Measurements from ENCODE around the gene USP21. TPM values are rescaled to one million over a fixed set of nuclear protein-coding genes. Genes with fewer than 3 reads are reported as not detected.
"Not testable (repeated sequence)": the region's sequence is repeated elsewhere in the genome, so short reads cannot be mapped to it uniquely, and the experiment has no call there.

USP21 gene, protein sequence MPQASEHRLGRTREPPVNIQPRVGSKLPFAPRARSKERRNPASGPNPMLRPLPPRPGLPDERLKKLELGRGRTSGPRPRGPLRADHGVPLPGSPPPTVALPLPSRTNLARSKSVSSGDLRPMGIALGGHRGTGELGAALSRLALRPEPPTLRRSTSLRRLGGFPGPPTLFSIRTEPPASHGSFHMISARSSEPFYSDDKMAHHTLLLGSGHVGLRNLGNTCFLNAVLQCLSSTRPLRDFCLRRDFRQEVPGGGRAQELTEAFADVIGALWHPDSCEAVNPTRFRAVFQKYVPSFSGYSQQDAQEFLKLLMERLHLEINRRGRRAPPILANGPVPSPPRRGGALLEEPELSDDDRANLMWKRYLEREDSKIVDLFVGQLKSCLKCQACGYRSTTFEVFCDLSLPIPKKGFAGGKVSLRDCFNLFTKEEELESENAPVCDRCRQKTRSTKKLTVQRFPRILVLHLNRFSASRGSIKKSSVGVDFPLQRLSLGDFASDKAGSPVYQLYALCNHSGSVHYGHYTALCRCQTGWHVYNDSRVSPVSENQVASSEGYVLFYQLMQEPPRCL
- 10 to 100 TPM; 49.0 to 52.6 (median 52.5) TPM for polyA plus RNA-seq (ENCODE audit: insufficient read length in 3 of 3)
- long read RNA-seq, donor 1, partial matches to known transcripts: 6 of 10 reads
- long read RNA-seq, donor 1, other reads (novel, unspliced or antisense): 0 of 10 reads
- long read RNA-seq, donor 2, partial matches to known transcripts: 10 of 15 reads
- long read RNA-seq, donor 2, other reads (novel, unspliced or antisense): 0 of 15 reads
- long read RNA-seq, donor 3, transcript USP21-201 (13 exons, 2,195 nt): major isoform, 6 of 15 reads
- long read RNA-seq, donor 3, partial matches to known transcripts: 6 of 15 reads
- long read RNA-seq, donor 3, other reads (novel, unspliced or antisense): 0 of 15 reads
- long read RNA-seq, donor 4, transcript USP21-201 (13 exons, 2,195 nt): major isoform, 5 of 24 reads
- long read RNA-seq, donor 4, partial matches to known transcripts: 16 of 24 reads
- long read RNA-seq, donor 4, other reads (novel, unspliced or antisense): 0 of 24 reads
- long read RNA-seq, donor 5, partial matches to known transcripts: 0 of 3 reads
- long read RNA-seq, donor 5, other reads (novel, unspliced or antisense): 0 of 3 reads
- long read RNA-seq, donor 6, transcript USP21-201 (13 exons, 2,195 nt): major isoform, 5 of 24 reads
- long read RNA-seq, donor 6, partial matches to known transcripts: 18 of 24 reads
- long read RNA-seq, donor 6, other reads (novel, unspliced or antisense): 0 of 24 reads
- long read RNA-seq, donor 7, transcript USP21-201 (13 exons, 2,195 nt): major isoform, 9 of 11 reads
- long read RNA-seq, donor 7, partial matches to known transcripts: 0 of 11 reads
- long read RNA-seq, donor 7, other reads (novel, unspliced or antisense): 0 of 11 reads
- long read RNA-seq, donor 8, partial matches to known transcripts: 0 of 4 reads
- long read RNA-seq, donor 8, other reads (novel, unspliced or antisense): 0 of 4 reads
- long read RNA-seq, donor 9, transcript USP21-201 (13 exons, 2,195 nt): major isoform, 6 of 14 reads
- long read RNA-seq, donor 9, partial matches to known transcripts: 7 of 14 reads
- long read RNA-seq, donor 9, other reads (novel, unspliced or antisense): 0 of 14 reads
- long read RNA-seq, donor 10, transcript USP21-201 (13 exons, 2,195 nt): major isoform, 8 of 23 reads
- long read RNA-seq, donor 10, partial matches to known transcripts: 13 of 23 reads
- long read RNA-seq, donor 10, other reads (novel, unspliced or antisense): 0 of 23 reads
- long read RNA-seq, donor 11, partial matches to known transcripts: 0 of 2 reads
- long read RNA-seq, donor 11, other reads (novel, unspliced or antisense): 0 of 2 reads
- long read RNA-seq, donor 12, transcript USP21-201 (13 exons, 2,195 nt): major isoform, 8 of 23 reads
- long read RNA-seq, donor 12, transcript USP21-203 (14 exons, 2,342 nt): minor isoform, 6 of 23 reads
- long read RNA-seq, donor 12, partial matches to known transcripts: 9 of 23 reads
- long read RNA-seq, donor 12, other reads (novel, unspliced or antisense): 0 of 23 reads
- long read RNA-seq, donor 13, partial matches to known transcripts: 0 of 2 reads
- long read RNA-seq, donor 13, other reads (novel, unspliced or antisense): 0 of 2 reads
- long read RNA-seq, donor 14: 0 reads
- long read RNA-seq, donor 15, transcript USP21-201 (13 exons, 2,195 nt): major isoform, 7 of 25 reads
- long read RNA-seq, donor 15, partial matches to known transcripts: 15 of 25 reads
- long read RNA-seq, donor 15, other reads (novel, unspliced or antisense): 0 of 25 reads
- long read RNA-seq, donor 16, transcript USP21-201 (13 exons, 2,195 nt): major isoform, 5 of 8 reads
- long read RNA-seq, donor 16, partial matches to known transcripts: 0 of 8 reads
- long read RNA-seq, donor 16, other reads (novel, unspliced or antisense): 0 of 8 reads

DNA sequence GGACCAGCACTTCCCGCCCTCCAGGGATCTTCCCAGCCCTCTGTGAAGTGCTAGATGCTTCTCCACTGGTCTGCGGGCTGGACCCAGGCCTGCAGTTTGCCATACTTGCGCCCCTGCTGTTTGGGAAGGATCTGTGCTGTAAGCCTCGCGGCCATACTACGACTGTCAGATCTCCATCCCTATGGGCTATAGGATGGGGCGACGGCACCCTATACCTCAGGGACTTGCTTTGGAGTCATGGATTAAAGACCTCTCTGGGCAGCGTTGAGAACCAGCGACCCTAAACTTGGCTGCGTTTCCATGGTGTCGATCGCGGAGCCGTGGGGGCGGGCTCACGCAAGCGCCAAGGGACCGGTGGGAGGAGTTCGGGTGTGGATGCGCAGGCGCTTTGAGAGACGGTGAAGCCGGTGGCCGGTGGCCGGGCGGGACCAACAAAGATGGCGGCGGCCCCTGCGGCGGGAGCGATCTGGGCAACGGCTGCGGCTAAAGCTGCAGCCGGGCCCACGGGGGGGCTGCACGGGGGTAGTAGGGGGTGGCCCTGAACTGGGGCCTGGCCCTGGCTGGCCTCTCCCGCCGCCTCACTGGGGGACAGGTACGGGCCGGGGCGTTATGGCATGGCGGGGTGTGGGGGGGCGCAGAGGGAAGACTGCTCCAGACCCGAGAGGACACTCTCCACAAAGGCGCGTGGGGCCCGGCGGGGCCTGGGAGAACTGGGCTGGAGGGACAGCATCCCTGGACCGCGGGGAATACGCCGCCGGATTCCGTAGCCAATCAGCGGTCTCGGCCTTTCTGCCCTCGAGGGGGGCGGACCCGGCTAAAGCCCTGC is at the start of gene USP21:
Gene USP21 (plus strand): TSS at position 414 of the 826 bp plus-strand sequence. CDS start 1,141 bp downstream, outside the sequence.
- DNase-seq: peak; percentile 94

DNA sequence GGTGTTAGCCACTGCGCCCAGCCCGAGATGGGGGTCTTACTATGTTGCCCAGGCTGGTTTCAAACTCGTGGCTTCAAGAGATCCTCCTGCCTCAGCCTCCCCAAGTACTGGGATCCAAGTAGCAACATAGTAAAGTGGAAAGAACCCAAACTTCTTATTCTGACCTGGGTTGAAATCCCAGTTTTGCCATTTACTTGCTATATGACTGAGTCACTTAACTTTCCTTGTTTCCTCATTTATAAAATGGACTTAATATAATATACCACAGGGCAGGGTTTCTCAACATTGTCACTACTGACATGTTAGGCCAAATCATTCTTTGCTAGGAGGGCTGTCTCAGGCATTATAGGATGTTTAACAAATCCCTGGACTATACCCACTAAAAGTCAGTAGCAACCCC is 48.2 kb upstream of the USP21 start:
- DNase-seq: no peak

GRCh38 chr1:161111527-161111926 is 47.8 kb upstream of the USP21 start:
- DNase-seq: no peak

DNA sequence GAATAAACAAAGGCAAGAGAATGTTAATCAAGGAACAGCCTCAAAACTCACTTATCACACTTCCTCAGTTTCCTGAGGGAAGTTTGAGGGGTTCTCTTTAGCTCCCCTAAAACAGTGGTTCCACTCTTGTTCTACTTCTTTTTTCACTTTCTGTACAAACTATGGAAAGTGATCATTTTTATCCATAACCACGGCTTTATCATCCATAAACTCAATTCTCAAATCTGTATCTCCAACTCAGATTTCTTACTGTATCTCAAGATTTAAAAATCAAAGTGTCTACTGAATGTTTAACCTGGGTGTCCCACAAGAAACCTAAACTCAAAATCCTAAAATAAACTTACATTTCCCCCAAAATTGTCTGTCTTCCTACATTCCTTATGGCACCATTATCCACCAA is 45.4 kb upstream of the USP21 start:
- no peak for DNase-seq

DNA sequence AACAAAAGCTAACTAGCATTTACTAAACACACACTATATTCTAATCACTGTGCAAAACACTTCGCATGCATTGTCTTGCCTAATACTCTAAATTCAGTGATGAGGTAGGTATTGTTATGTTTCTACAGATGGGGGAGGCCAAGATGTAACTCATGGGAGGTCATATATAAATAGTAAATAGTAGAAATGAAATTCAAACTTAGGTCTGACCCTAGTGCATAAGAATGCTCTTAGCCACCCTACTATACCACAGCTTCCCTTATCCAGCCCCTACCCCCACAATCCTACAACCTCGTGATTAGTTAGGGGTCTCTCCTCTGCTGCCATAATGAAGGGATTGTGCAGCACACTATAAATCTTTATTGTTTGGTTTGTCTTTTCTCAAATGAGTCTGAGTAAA is 44.7 kb upstream of the USP21 start:
- no peak for DNase-seq

- DNase-seq: no peak
These were observed 44.1 kb upstream of the USP21 start for GRCh38 chr1:161115132-161115711.

GRCh38 chr1:161115961-161116360 is 43.3 kb upstream of the USP21 start:
- not testable (repeated sequence) for DNase-seq

GRCh38 chr1:161117759-161118581 is 41.3 kb upstream of the USP21 start, which contains the start of the genes NIT1 and PFDN2:
NIT1 (plus strand) TSS chr1:161118105; CDS start chr1:161118177, 72 bp downstream.
PFDN2 (minus strand) TSS chr1:161118037; CDS start chr1:161118026, 11 bp downstream.
- peak; percentile 87 for DNase-seq

DNA sequence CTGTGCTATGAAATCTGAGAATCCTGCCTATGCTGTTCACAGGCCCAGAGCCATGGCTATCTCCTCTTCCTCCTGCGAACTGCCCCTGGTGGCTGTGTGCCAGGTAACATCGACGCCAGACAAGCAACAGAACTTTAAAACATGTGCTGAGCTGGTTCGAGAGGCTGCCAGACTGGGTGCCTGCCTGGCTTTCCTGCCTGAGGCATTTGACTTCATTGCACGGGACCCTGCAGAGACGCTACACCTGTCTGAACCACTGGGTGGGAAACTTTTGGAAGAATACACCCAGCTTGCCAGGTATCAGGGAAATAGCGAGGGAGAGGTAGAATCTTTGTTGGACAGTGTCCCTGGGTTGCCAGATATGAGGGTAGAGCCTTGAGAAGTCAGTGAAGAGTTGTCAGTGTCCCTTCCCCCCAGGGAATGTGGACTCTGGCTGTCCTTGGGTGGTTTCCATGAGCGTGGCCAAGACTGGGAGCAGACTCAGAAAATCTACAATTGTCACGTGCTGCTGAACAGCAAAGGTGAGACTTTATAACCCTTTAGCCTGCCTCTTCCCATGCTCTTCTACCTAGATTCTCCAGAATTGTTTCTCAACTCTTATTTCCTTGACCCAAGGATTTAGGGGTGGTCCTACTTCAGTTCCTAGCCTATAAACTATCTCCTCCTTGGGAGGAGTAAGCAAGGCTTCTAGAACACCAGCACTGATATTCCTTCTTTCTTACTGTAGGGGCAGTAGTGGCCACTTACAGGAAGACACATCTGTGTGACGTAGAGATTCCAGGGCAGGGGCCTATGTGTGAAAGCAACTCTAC is 40.0 kb upstream of the USP21 start:
- peak; percentile 45 for DNase-seq

- DNase-seq: no peak
These were observed 38.2 kb upstream of the USP21 start for GRCh38 chr1:161121042-161121650.

- no peak for DNase-seq
These were observed 37.5 kb upstream of the USP21 start for GRCh38 chr1:161121834-161122233.

DNA sequence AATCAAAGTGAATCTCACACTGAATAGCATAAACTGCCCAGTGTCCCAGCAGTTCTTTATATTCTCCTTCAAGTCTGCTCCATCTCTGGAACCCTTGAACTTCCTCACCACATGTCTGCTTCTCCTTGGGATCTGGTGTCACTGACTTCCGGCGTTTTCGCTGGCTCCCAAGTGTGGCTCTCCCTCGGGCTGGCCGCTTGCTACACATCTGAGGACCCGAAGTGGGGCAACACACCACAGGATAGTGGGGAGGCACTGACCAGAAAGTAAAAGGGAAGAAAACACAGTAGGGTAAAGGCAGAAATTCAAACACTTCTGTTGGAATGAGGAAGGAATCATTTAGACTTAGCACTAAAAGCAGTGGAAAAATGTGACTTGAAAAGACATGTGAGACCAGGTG is 36.3 kb upstream of the USP21 start:
- DNase-seq: no peak

DNA sequence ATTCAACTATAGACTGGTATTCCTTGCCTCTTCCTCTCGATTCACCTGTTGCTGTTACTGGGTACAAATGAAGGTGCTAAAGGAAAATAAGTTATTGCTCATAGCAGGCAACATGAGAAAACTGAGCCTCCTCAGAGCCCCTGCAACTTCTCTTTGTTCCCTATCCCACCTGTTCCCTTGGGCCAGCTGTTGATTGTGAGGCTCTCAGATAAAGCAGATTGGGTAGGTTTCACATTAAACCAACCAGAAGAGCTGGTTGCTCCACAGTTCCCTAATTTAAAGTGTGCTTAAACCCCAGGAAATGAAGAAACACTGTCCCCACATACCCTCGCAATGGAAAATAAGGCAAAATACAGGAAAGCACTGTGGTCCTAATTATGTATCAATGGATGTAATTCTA is 31.7 kb upstream of the USP21 start:
- DNase-seq: no peak

- DNase-seq: no peak
These were observed 30.5 kb upstream of the USP21 start for GRCh38 chr1:161128591-161129420.

DNA sequence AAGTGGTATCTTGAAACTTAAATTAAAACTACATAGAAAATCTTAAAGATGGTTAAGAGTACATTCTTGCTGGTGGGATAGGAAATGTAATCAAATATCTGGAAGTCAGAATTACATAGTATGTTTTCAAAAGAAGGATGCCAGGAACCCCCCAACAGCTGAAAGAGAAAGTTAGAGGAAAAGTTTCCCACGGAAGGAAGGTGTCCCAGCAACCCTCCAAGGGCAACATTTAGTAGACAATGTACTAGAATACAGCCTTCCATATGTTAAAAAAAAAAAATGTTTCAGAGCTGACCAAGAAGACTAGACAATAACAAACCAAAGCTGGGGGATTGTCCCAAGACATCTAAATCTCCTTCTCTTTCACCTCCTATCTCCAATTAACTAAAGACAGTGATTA is 29.0 kb upstream of the USP21 start:
- no peak for DNase-seq
